Neural cell (in vitro differentiated cells): Measurements from ENCODE around the gene DAGLB.

Source experiments
- EP300 ChIP-seq: fragments of 450-650 bp; conservative IDR thresholded peaks from 2 replicates; pipeline ENCODE4 v1.6.1; 2014; ENCODE audit warnings: antibody characterized with exemption, mild to moderate bottlenecking, moderate library complexity; ENCODE audit not compliant: poor library complexity, severe bottlenecking
- EZH2 ChIP-seq: fragments of 200-600, 300-800 bp; shearing (Covaris generic), sonication (generic); IDR thresholded peaks from 2 replicates; pipeline ENCODE4 v1.6.1; 2014; ENCODE audit warnings: antibody characterized with exemption, low read length, borderline replicate concordance, mild to moderate bottlenecking; ENCODE audit not compliant: insufficient read depth, poor library complexity, severe bottlenecking
- MXI1 ChIP-seq: fragments of 450-650 bp; conservative IDR thresholded peaks from 2 replicates; pipeline ENCODE4 v1.6.1; 2014; ENCODE audit warnings: antibody characterized with exemption, mild to moderate bottlenecking; ENCODE audit not compliant: poor library complexity, severe bottlenecking
- POLR2AphosphoS5 ChIP-seq: IDR thresholded peaks from 2 replicates; pipeline ENCODE4 v1.6.1; 2012
- RAD21 ChIP-seq: fragments of 450-650 bp; conservative IDR thresholded peaks from 2 replicates; pipeline ENCODE4 v1.6.1; 2014; ENCODE audit warnings: antibody characterized with exemption, mild to moderate bottlenecking, moderate library complexity
- SMC3 ChIP-seq: fragments of 450-650 bp; conservative IDR thresholded peaks from 2 replicates; pipeline ENCODE4 v1.6.1; 2014; ENCODE audit warnings: antibody characterized with exemption, mild to moderate bottlenecking, moderate library complexity; ENCODE audit not compliant: poor library complexity
- TAF1 ChIP-seq: IDR thresholded peaks from 2 replicates; pipeline ENCODE4 v1.6.1; 2012; ENCODE audit warnings: low read depth
- TF ChIP-seq, protein P1 (sequence below): fragments of 450-650 bp; IDR thresholded peaks from 2 replicates; pipeline ENCODE4 v1.5.1; 2014; ENCODE audit warnings: antibody characterized with exemption, mild to moderate bottlenecking, moderate library complexity; ENCODE audit not compliant: poor library complexity, severe bottlenecking
- TF ChIP-seq, protein P2 (sequence below): IDR thresholded peaks from 2 replicates; pipeline ENCODE4 v1.6.1; 2012; ENCODE audit warnings: borderline replicate concordance

DNA sequence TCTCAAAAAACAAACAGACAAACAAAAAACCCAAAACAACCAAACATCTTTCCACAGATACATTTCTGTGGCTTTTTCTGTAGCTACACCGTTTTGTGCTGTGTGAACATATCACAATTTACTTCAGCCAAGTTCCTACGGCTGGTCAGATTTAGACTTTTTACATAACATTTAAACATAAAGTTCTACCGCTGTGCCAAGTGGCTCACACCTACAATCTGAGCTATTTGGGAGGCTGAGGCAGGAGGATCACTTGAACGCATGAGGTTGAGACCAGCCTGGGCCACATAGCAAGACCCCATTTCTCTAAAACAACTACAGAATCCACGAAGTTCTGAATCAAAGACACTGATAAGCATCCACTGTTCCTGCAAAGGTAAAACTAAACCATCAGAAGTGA is 30.3 kb downstream of the DAGLB start:
- TF ChIP-seq, protein P1, sequence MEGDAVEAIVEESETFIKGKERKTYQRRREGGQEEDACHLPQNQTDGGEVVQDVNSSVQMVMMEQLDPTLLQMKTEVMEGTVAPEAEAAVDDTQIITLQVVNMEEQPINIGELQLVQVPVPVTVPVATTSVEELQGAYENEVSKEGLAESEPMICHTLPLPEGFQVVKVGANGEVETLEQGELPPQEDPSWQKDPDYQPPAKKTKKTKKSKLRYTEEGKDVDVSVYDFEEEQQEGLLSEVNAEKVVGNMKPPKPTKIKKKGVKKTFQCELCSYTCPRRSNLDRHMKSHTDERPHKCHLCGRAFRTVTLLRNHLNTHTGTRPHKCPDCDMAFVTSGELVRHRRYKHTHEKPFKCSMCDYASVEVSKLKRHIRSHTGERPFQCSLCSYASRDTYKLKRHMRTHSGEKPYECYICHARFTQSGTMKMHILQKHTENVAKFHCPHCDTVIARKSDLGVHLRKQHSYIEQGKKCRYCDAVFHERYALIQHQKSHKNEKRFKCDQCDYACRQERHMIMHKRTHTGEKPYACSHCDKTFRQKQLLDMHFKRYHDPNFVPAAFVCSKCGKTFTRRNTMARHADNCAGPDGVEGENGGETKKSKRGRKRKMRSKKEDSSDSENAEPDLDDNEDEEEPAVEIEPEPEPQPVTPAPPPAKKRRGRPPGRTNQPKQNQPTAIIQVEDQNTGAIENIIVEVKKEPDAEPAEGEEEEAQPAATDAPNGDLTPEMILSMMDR = no peak
- TF ChIP-seq EP300 = no peak
- TF ChIP-seq, protein P2, sequence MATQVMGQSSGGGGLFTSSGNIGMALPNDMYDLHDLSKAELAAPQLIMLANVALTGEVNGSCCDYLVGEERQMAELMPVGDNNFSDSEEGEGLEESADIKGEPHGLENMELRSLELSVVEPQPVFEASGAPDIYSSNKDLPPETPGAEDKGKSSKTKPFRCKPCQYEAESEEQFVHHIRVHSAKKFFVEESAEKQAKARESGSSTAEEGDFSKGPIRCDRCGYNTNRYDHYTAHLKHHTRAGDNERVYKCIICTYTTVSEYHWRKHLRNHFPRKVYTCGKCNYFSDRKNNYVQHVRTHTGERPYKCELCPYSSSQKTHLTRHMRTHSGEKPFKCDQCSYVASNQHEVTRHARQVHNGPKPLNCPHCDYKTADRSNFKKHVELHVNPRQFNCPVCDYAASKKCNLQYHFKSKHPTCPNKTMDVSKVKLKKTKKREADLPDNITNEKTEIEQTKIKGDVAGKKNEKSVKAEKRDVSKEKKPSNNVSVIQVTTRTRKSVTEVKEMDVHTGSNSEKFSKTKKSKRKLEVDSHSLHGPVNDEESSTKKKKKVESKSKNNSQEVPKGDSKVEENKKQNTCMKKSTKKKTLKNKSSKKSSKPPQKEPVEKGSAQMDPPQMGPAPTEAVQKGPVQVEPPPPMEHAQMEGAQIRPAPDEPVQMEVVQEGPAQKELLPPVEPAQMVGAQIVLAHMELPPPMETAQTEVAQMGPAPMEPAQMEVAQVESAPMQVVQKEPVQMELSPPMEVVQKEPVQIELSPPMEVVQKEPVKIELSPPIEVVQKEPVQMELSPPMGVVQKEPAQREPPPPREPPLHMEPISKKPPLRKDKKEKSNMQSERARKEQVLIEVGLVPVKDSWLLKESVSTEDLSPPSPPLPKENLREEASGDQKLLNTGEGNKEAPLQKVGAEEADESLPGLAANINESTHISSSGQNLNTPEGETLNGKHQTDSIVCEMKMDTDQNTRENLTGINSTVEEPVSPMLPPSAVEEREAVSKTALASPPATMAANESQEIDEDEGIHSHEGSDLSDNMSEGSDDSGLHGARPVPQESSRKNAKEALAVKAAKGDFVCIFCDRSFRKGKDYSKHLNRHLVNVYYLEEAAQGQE = no peak
- TF ChIP-seq POLR2AphosphoS5 = no peak
- TF ChIP-seq TAF1 = no peak
- no peak for TF ChIP-seq MXI1
- TF ChIP-seq RAD21 = no peak
- TF ChIP-seq SMC3 = no peak
- no peak for TF ChIP-seq EZH2
